ENCODE results near the gene PSIP1.
A peak's percentile ranks its signal among the peaks of the same experiment; 100 is the strongest.

PSIP1 gene

GRCh38 chr9:15485836-15486666, 24.7 kb downstream of the PSIP1 start:
- Histone ChIP-seq H3K27ac (ENCODE audit: low read length) (no peak overlapping the region), H3K9me3 (ENCODE audit: insufficient read depth, low read length, severe bottlenecking) (no peaks in the 10 kb centered on the region), H3K4me2 (ENCODE audit: insufficient read depth, low read length) (no peak overlapping the region), H3K36me3 (ENCODE audit: insufficient read depth, low read length) (peaks cover 84% of the 10 kb centered on the region), H3K9ac (ENCODE audit: low read depth, low read length) (no peak overlapping the region), H4K20me1 (ENCODE audit: insufficient read depth, low read length) (peaks cover 14% of the 10 kb centered on the region; the same call in 1 of the 2 replicates), H3K79me2 (ENCODE audit: insufficient read depth, low read length) (peaks cover 38% of the 10 kb centered on the region), H3K4me1 (ENCODE audit: insufficient read depth, low read length) (no peaks in the 10 kb centered on the region), H2AFZ (ENCODE audit: low read depth, low read length) (no peak overlapping the region), H3K4me3 (ENCODE audit: low read depth in 1 of 2, low read length in 2 of 2) (no peak overlapping the region), H3K27me3 (ENCODE audit: insufficient read depth, low read length, poor library complexity) (no peaks in the 10 kb centered on the region)
- DNase-seq: no peak
- TF ChIP-seq CTCF (IDR thresholded peaks at IDR 0.05; ENCODE audit: borderline replicate concordance, extremely low read depth, low read length, poor library complexity, severe bottlenecking): peak; percentile 45
- TF ChIP-seq EZH2 (IDR thresholded peaks at IDR 0.05; ENCODE audit: borderline replicate concordance, low read depth, low read length, severe bottlenecking): no peak
- peak; percentile 40; the same call in 1 of the 3 replicates for ATAC-seq (ENCODE audit: insufficient read depth, low read depth)

- TF ChIP-seq EZH2 (IDR thresholded peaks at IDR 0.05; ENCODE audit: borderline replicate concordance, low read depth, low read length, severe bottlenecking) (no peak), CTCF (IDR thresholded peaks at IDR 0.05; ENCODE audit: borderline replicate concordance, extremely low read depth, low read length, poor library complexity, severe bottlenecking) (no peak)
Measured at GRCh38 chr9:15484802-15485201, 26.0 kb downstream of the PSIP1 start.

GRCh38 chr9:15482146-15482545, 28.6 kb downstream of the PSIP1 start:
- no peak overlapping the region for H3K4me2 ChIP-seq (ENCODE audit: insufficient read depth, low read length)
- peaks cover 36% of the 10 kb centered on the region for H3K79me2 ChIP-seq (ENCODE audit: insufficient read depth, low read length)
- H3K4me1 ChIP-seq (ENCODE audit: insufficient read depth, low read length): no peaks in the 10 kb centered on the region
- H3K27ac ChIP-seq (ENCODE audit: low read length): no peak overlapping the region
- H4K20me1 ChIP-seq (ENCODE audit: insufficient read depth, low read length): peaks cover 12% of the 10 kb centered on the region; the same call in 1 of the 2 replicates
- DNase-seq (no peak), ATAC-seq (ENCODE audit: insufficient read depth, low read depth) (0 out of 3 replicates have a peak, but pooled peaks have one; percentile 22)
- no peak overlapping the region for H3K9ac ChIP-seq (ENCODE audit: low read depth, low read length)
- no peaks in the 10 kb centered on the region for H3K9me3 ChIP-seq (ENCODE audit: insufficient read depth, low read length, severe bottlenecking)
- H3K27me3 ChIP-seq (ENCODE audit: insufficient read depth, low read length, poor library complexity): no peaks in the 10 kb centered on the region
- TF ChIP-seq CTCF (IDR thresholded peaks at IDR 0.05; ENCODE audit: borderline replicate concordance, extremely low read depth, low read length, poor library complexity, severe bottlenecking) (no peak), EZH2 (IDR thresholded peaks at IDR 0.05; ENCODE audit: borderline replicate concordance, low read depth, low read length, severe bottlenecking) (no peak)
- no peak overlapping the region for H2AFZ ChIP-seq (ENCODE audit: low read depth, low read length)
- peaks cover 81% of the 10 kb centered on the region for H3K36me3 ChIP-seq (ENCODE audit: insufficient read depth, low read length)
- no peak overlapping the region for H3K4me3 ChIP-seq (ENCODE audit: low read depth in 1 of 2, low read length in 2 of 2)

More at GRCh38 chr9:15484802-15485201, 26.0 kb downstream of the PSIP1 start:
- Histone ChIP-seq H3K9ac (ENCODE audit: low read depth, low read length) (no peak overlapping the region), H3K79me2 (ENCODE audit: insufficient read depth, low read length) (peaks cover 36% of the 10 kb centered on the region), H3K4me2 (ENCODE audit: insufficient read depth, low read length) (no peak overlapping the region), H3K9me3 (ENCODE audit: insufficient read depth, low read length, severe bottlenecking) (no peaks in the 10 kb centered on the region), H2AFZ (ENCODE audit: low read depth, low read length) (no peak overlapping the region), H3K4me3 (ENCODE audit: low read depth in 1 of 2, low read length in 2 of 2) (no peak overlapping the region), H3K27ac (ENCODE audit: low read length) (no peak overlapping the region), H3K4me1 (ENCODE audit: insufficient read depth, low read length) (no peaks in the 10 kb centered on the region), H4K20me1 (ENCODE audit: insufficient read depth, low read length) (peaks cover 12% of the 10 kb centered on the region; the same call in 1 of the 2 replicates), H3K36me3 (ENCODE audit: insufficient read depth, low read length) (peaks cover 85% of the 10 kb centered on the region), H3K27me3 (ENCODE audit: insufficient read depth, low read length, poor library complexity) (no peaks in the 10 kb centered on the region)
- DNase-seq (no peak), ATAC-seq (ENCODE audit: insufficient read depth, low read depth) (no peak)
